Measurements from ENCODE around the gene TYW1. TPM values are rescaled to one million over a fixed set of nuclear protein-coding genes. Genes with fewer than 3 reads are reported as not detected.

The TYW1 gene
- total RNA-seq, 1 experiment from 2014 or later, result 16.8 TPM

GRCh38 chr7:67018940-67019339, 22.3 kb downstream of the TYW1 start:
- TF ChIP-seq EZH2 (IDR thresholded peaks at IDR 0.05; ENCODE audit: borderline replicate concordance, low read depth, low read length, poor library complexity, severe bottlenecking) (no peak), CTCF (conservative IDR thresholded peaks at IDR 0.05; ENCODE audit: low read depth, low read length) (no peak)
- Histone ChIP-seq H3K4me1 (ENCODE audit: insufficient read depth, low read length, poor library complexity, severe bottlenecking) (peaks cover 3% of the 10 kb centered on the region), H3K27me3 (replicated peaks; ENCODE audit: insufficient read depth, low read depth, low read length, poor library complexity) (no peaks in the 10 kb centered on the region), H3K36me3 (ENCODE audit: insufficient read depth, low read length, poor library complexity, severe bottlenecking) (peaks cover 5% of the 10 kb centered on the region), H3K9me3 (ENCODE audit: low read depth, low read length, poor library complexity, severe bottlenecking) (no peaks in the 10 kb centered on the region), H3K4me3 (ENCODE audit: low read depth, low read length, poor library complexity, severe bottlenecking) (no peak overlapping the region), H3K27ac (ENCODE audit: low read depth, low read length, poor library complexity, severe bottlenecking) (no peak overlapping the region)
- no peak for DNase-seq (ENCODE audit: low spot score)
- intact Hi-C loops (cut with micrococcal nuclease; ENCODE audit: unreplicated experiment), result no loop called here
- no TSS peak for BruUV-seq (replicated peaks)
- POLR2A ChIA-PET (ENCODE audit: low non-redundant PET), result no interaction called here
- CTCF ChIA-PET, result no interaction called here

GRCh38 chr7:67019562-67020390, 23.1 kb downstream of the TYW1 start:
- no TSS peak for BruUV-seq (replicated peaks)
- peak; percentile 31 for DNase-seq (ENCODE audit: low spot score)
- ChIA-PET POLR2A (ENCODE audit: low non-redundant PET) (no interaction called here), CTCF (no interaction called here)
- H3K4me1 ChIP-seq (ENCODE audit: insufficient read depth, low read length, poor library complexity, severe bottlenecking), result peaks cover 3% of the 10 kb centered on the region
- intact Hi-C loops (cut with micrococcal nuclease; ENCODE audit: unreplicated experiment), result no loop called here
- no peaks in the 10 kb centered on the region for H3K27me3 ChIP-seq (replicated peaks; ENCODE audit: insufficient read depth, low read depth, low read length, poor library complexity)
- peaks cover 5% of the 10 kb centered on the region for H3K36me3 ChIP-seq (ENCODE audit: insufficient read depth, low read length, poor library complexity, severe bottlenecking)
- H3K27ac ChIP-seq (ENCODE audit: low read depth, low read length, poor library complexity, severe bottlenecking), result no peak overlapping the region
- no peaks in the 10 kb centered on the region for H3K9me3 ChIP-seq (ENCODE audit: low read depth, low read length, poor library complexity, severe bottlenecking)
- no peak overlapping the region for H3K4me3 ChIP-seq (ENCODE audit: low read depth, low read length, poor library complexity, severe bottlenecking)
- TF ChIP-seq CTCF (conservative IDR thresholded peaks at IDR 0.05; ENCODE audit: low read depth, low read length) (no peak), EZH2 (IDR thresholded peaks at IDR 0.05; ENCODE audit: borderline replicate concordance, low read depth, low read length, poor library complexity, severe bottlenecking) (no peak)

GRCh38 chr7:67021260-67021659, 24.6 kb downstream of the TYW1 start:
- Histone ChIP-seq H3K4me1 (ENCODE audit: insufficient read depth, low read length, poor library complexity, severe bottlenecking) (peaks cover 3% of the 10 kb centered on the region), H3K27me3 (replicated peaks; ENCODE audit: insufficient read depth, low read depth, low read length, poor library complexity) (no peaks in the 10 kb centered on the region), H3K9me3 (ENCODE audit: low read depth, low read length, poor library complexity, severe bottlenecking) (no peaks in the 10 kb centered on the region), H3K27ac (ENCODE audit: low read depth, low read length, poor library complexity, severe bottlenecking) (no peak overlapping the region), H3K4me3 (ENCODE audit: low read depth, low read length, poor library complexity, severe bottlenecking) (no peak overlapping the region), H3K36me3 (ENCODE audit: insufficient read depth, low read length, poor library complexity, severe bottlenecking) (peaks cover 5% of the 10 kb centered on the region)
- CTCF ChIA-PET, result no interaction called here
- no peak for TF ChIP-seq CTCF (conservative IDR thresholded peaks at IDR 0.05; ENCODE audit: low read depth, low read length)
- no peak for TF ChIP-seq EZH2 (IDR thresholded peaks at IDR 0.05; ENCODE audit: borderline replicate concordance, low read depth, low read length, poor library complexity, severe bottlenecking)
- POLR2A ChIA-PET (ENCODE audit: low non-redundant PET), result no interaction called here
- BruUV-seq (replicated peaks), result no TSS peak
- intact Hi-C loops (cut with micrococcal nuclease; ENCODE audit: unreplicated experiment), result no loop called here
- no peak for DNase-seq (ENCODE audit: low spot score)
